Measurements from ENCODE around the gene SYT12. TPM values are rescaled to one million over a fixed set of nuclear protein-coding genes. Genes with fewer than 3 reads are reported as not detected.
A peak's percentile ranks its signal among the peaks of the same experiment; 100 is the strongest.

The SYT12 gene
- total RNA-seq, 1 experiment from 2014 or later = 4.8 TPM

GRCh38 chr11:67062526-67063373 is 39.8 kb downstream of the SYT12 start:
- H3K9ac ChIP-seq (ENCODE audit: low read length) = peak overlapping the region; percentile 30
- H3K27me3 ChIP-seq (ENCODE audit: low read length) = no peaks in the 10 kb centered on the region
- H4K20me1 ChIP-seq (ENCODE audit: low read length) = no peaks in the 10 kb centered on the region
- peak; percentile 92 for DNase-seq
- H3F3A ChIP-seq (ENCODE audit: low read length, unreplicated experiment) = no peaks in the 10 kb centered on the region
- H3K27ac ChIP-seq (ENCODE audit: low read length) = peak overlapping the region; percentile 80
- TF ChIP-seq EZH2phosphoT487 (IDR thresholded peaks at IDR 0.05; ENCODE audit: borderline replicate concordance, low read length) (no peak), EZH2 (IDR thresholded peaks at IDR 0.05; ENCODE audit: low read length, unreplicated experiment) (no peak)
- TF ChIP-seq, protein P1, sequence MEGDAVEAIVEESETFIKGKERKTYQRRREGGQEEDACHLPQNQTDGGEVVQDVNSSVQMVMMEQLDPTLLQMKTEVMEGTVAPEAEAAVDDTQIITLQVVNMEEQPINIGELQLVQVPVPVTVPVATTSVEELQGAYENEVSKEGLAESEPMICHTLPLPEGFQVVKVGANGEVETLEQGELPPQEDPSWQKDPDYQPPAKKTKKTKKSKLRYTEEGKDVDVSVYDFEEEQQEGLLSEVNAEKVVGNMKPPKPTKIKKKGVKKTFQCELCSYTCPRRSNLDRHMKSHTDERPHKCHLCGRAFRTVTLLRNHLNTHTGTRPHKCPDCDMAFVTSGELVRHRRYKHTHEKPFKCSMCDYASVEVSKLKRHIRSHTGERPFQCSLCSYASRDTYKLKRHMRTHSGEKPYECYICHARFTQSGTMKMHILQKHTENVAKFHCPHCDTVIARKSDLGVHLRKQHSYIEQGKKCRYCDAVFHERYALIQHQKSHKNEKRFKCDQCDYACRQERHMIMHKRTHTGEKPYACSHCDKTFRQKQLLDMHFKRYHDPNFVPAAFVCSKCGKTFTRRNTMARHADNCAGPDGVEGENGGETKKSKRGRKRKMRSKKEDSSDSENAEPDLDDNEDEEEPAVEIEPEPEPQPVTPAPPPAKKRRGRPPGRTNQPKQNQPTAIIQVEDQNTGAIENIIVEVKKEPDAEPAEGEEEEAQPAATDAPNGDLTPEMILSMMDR (conservative IDR thresholded peaks at IDR 0.05; ENCODE audit: low read depth, low read length) = no peak
- H3K4me1 ChIP-seq (ENCODE audit: insufficient read depth, low read length) = peaks cover 27% of the 10 kb centered on the region
- intact Hi-C loops (cut with micrococcal nuclease) = no loop called here
- H3K9me2 ChIP-seq (replicated peaks; ENCODE audit: low read length) = no peaks in the 10 kb centered on the region
- H3K79me2 ChIP-seq (ENCODE audit: low read length) = peaks cover 27% of the 10 kb centered on the region
- peak overlapping the region; percentile 39 for H3K4me2 ChIP-seq (ENCODE audit: low read length)
- H3K36me3 ChIP-seq (ENCODE audit: low read depth, low read length) = no peaks in the 10 kb centered on the region
- ChIA-PET POLR2A (ENCODE audit: unreplicated experiment) (interaction anchor here (0.5 kb wide), 1 partner anchor 1560 kb away, joined by 9 read pairs; no protein-coding TSS in a partner anchor), CTCF (interaction anchor here (1.1 kb wide), 1 partner anchor 9 kb away, joined by 5 read pairs; no protein-coding TSS in a partner anchor)
- peak; percentile 91 for ATAC-seq
- H2AFZ ChIP-seq (ENCODE audit: low read length) = no peak overlapping the region
- H3K9me3 ChIP-seq (ENCODE audit: low read length) = no peaks in the 10 kb centered on the region
- no TSS peak for BruUV-seq (replicated peaks)
- H3K4me3 ChIP-seq (ENCODE audit: low read length) = no peak overlapping the region

DNA sequence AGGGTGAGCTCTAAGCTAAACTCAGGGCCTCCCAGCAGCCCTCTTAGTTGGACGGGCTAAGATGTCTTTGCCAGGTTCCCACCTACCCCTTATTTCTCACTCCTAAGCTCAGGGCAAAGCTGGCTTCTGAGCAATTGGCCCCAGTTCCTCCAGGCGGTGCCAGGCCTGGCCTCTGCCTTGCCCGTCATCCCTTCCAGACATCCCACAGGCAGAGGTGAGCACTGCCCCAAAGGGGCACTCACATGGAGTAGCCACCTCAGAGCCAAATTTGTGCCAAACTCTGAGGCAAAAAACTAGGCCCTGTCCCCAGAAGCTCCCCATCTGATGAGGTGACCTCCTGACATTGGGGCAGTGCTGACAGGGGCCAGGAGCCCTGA is 43.4 kb downstream of the SYT12 start:
- Histone ChIP-seq H3K27me3 (ENCODE audit: low read length) (no peaks in the 10 kb centered on the region), H2AFZ (ENCODE audit: low read length) (no peak overlapping the region), H3K9ac (ENCODE audit: low read length) (no peak overlapping the region), H3K9me3 (ENCODE audit: low read length) (no peaks in the 10 kb centered on the region), H3K79me2 (ENCODE audit: low read length) (no peaks in the 10 kb centered on the region), H3F3A (ENCODE audit: low read length, unreplicated experiment) (no peaks in the 10 kb centered on the region), H3K4me1 (ENCODE audit: insufficient read depth, low read length) (peaks cover 16% of the 10 kb centered on the region), H3K4me3 (ENCODE audit: low read length) (no peak overlapping the region), H4K20me1 (ENCODE audit: low read length) (no peaks in the 10 kb centered on the region), H3K27ac (ENCODE audit: low read length) (no peak overlapping the region), H3K36me3 (ENCODE audit: low read depth, low read length) (no peaks in the 10 kb centered on the region), H3K4me2 (ENCODE audit: low read length) (no peak overlapping the region), H3K9me2 (replicated peaks; ENCODE audit: low read length) (no peaks in the 10 kb centered on the region)
- CTCF ChIA-PET = interaction anchor here (0.5 kb wide), 1 partner anchor 13 kb away, joined by 6 read pairs; no protein-coding TSS in a partner anchor
- intact Hi-C loops (cut with micrococcal nuclease) = no loop called here
- ATAC-seq (no peak), DNase-seq (no peak)
- no peak for TF ChIP-seq EZH2phosphoT487 (IDR thresholded peaks at IDR 0.05; ENCODE audit: borderline replicate concordance, low read length)
- TF ChIP-seq, protein P1 (conservative IDR thresholded peaks at IDR 0.05; ENCODE audit: low read depth, low read length) = no peak
- no peak for TF ChIP-seq EZH2 (IDR thresholded peaks at IDR 0.05; ENCODE audit: low read length, unreplicated experiment)
- no TSS peak for BruUV-seq (replicated peaks)
- POLR2A ChIA-PET (ENCODE audit: unreplicated experiment) = no interaction called here

All from PC-3 (cell line).